Endothelial cell of umbilical vein (primary cell): ENCODE data around the gene COA5. TPM values are rescaled to one million over a fixed set of nuclear protein-coding genes. Genes with fewer than 3 reads are reported as not detected.
A peak's percentile ranks its signal among the peaks of the same experiment; 100 is the strongest.

Source experiments
- BruUV-seq: library from RNA; stranded (reverse); fragments of 400-500 nt; replicated peaks from 2 replicates; lab custom pipeline; 2021; lab: Mats Ljungman, UMichigan
- CTCF ChIA-PET: fragments of 300-600, 350-600 bp; sonication (Branson Sonifier 250); formaldehyde crosslinking; loops from one replicate; lab custom pipeline; 2021; ENCODE audit warnings: antibody characterized with exemption, inconsistent platforms; lab: Charles Lee
- POLR2A ChIA-PET: fragments of 300-600, 350-600 bp; sonication (Branson Sonifier 250); formaldehyde crosslinking; loops from one replicate; lab custom pipeline; 2021; ENCODE audit warnings: antibody characterized with exemption, inconsistent platforms; lab: Charles Lee
- DNase-seq: peaks from one replicate; pipeline ENCODE4 v3.0.0-alpha.2; 2011; ENCODE audit warnings: low read depth, low spot score
- FAIRE-seq: peaks from 2 replicates; lab custom pipeline; 2011; peaks lifted over from hg19 to GRCh38; lab: Jason Lieb, UNC
- H2AFZ ChIP-seq: 2 replicates; pipeline ENCODE4 v1.6.0; 2012; ENCODE audit warnings: low read depth, low read length, control low read depth, inconsistent platforms
- H3K27ac ChIP-seq: 2 replicates; pipeline ENCODE4 v1.5.1; 2011; ENCODE audit warnings: low read depth, mild to moderate bottlenecking, control low read depth, low read length, moderate library complexity; ENCODE audit not compliant: insufficient read depth
- H3K27me3 ChIP-seq, 2 experiments: 2 replicates each; pipeline versions ENCODE4 v1.6.0 to v1.6.1; 2011; ENCODE audit warnings: low read length in 2 of 2, mixed read lengths in 1 of 2; ENCODE audit not compliant: control insufficient read depth in 2 of 2, insufficient read depth in 2 of 2
- H3K36me3 ChIP-seq, 2 experiments: 2 replicates in 1 of 2; 3 replicates in 1 of 2; pipeline ENCODE4 v1.5.1; 2011; ENCODE audit warnings: low read length in 2 of 2, mild to moderate bottlenecking in 1 of 2, moderate library complexity in 1 of 2; ENCODE audit not compliant: control insufficient read depth in 2 of 2, insufficient read depth in 2 of 2; ENCODE audit errors: extremely low read depth in 1 of 2
- H3K4me1 ChIP-seq: 3 replicates; pipeline ENCODE4 v1.5.1; 2011; ENCODE audit warnings: mild to moderate bottlenecking, low read length; ENCODE audit not compliant: control insufficient read depth, insufficient read depth; ENCODE audit errors: extremely low read depth
- H3K4me2 ChIP-seq: 2 replicates; pipeline ENCODE4 v1.6.1; 2011; ENCODE audit warnings: low read length, control low read depth, mixed read lengths; ENCODE audit not compliant: insufficient read depth
- H3K4me3 ChIP-seq, 3 experiments: fragments of 200-600 bp in 1 of 3; sonication (generic), shearing (Covaris generic) in 1 of 3; replicated peaks in 1 of 3; 2 replicates each; pipeline ENCODE4 v1.5.1; 2011 to 2016; ENCODE audit warnings: control low read depth in 3 of 3, low read length in 3 of 3, mild to moderate bottlenecking in 2 of 3, inconsistent platforms in 1 of 3, low read depth in 1 of 3, moderate library complexity in 1 of 3; ENCODE audit not compliant: insufficient read depth in 1 of 3
- H3K79me2 ChIP-seq: 2 replicates; pipeline ENCODE4 v1.6.0; 2012; ENCODE audit warnings: low read length, inconsistent platforms; ENCODE audit not compliant: control insufficient read depth, insufficient read depth
- H3K9ac ChIP-seq: replicated peaks from 2 replicates; pipeline ENCODE3; 2011; ENCODE audit warnings: low read length, control low read depth; ENCODE audit not compliant: insufficient read depth; ENCODE audit errors: extremely low read depth
- H3K9me1 ChIP-seq: replicated peaks from 3 replicates; pipeline ENCODE4 v1.6.0; 2011; ENCODE audit warnings: mild to moderate bottlenecking, low read length; ENCODE audit not compliant: control insufficient read depth, insufficient read depth; ENCODE audit errors: extremely low read depth
- H3K9me3 ChIP-seq: replicated peaks from 2 replicates; pipeline ENCODE4 v1.5.1; 2012; ENCODE audit warnings: low read length, inconsistent platforms; ENCODE audit not compliant: control insufficient read depth, insufficient read depth
- H4K20me1 ChIP-seq: replicated peaks from 2 replicates; pipeline ENCODE3; 2011; ENCODE audit warnings: mild to moderate bottlenecking, low read length; ENCODE audit not compliant: control insufficient read depth, insufficient read depth; ENCODE audit errors: extremely low read depth
- EZH2 ChIP-seq: IDR thresholded peaks from 2 replicates; pipeline ENCODE4 v1.6.1; 2012; ENCODE audit warnings: borderline replicate concordance, low read depth, mild to moderate bottlenecking, moderate library complexity, low read length, inconsistent platforms; ENCODE audit not compliant: severe bottlenecking
- FOS ChIP-seq: IDR thresholded peaks from 2 replicates; pipeline ENCODE4 v1.6.1; 2011; ENCODE audit warnings: mild to moderate bottlenecking, low read length, moderate library complexity, borderline replicate concordance; ENCODE audit not compliant: insufficient read depth
- GATA2 ChIP-seq: IDR thresholded peaks from 2 replicates; pipeline ENCODE4 v1.7.0; 2011; ENCODE audit warnings: low read depth, mild to moderate bottlenecking, moderate library complexity, mixed read lengths, low read length; ENCODE audit not compliant: insufficient read length, insufficient read depth
- JUN ChIP-seq: IDR thresholded peaks from 2 replicates; pipeline ENCODE4 v1.6.1; 2011; ENCODE audit warnings: borderline replicate concordance, low read depth; ENCODE audit not compliant: insufficient read length, insufficient read depth
- MYC ChIP-seq: IDR thresholded peaks from one replicate; pipeline ENCODE4 v1.6.1; 2011; ENCODE audit warnings: mild to moderate bottlenecking, low read depth, low read length
- POLR2A ChIP-seq: IDR thresholded peaks from 2 replicates; pipeline ENCODE4 v1.6.1; 2012; ENCODE audit warnings: low read depth, mild to moderate bottlenecking, control low read depth, low read length
- POLR2AphosphoS5 ChIP-seq: IDR thresholded peaks from 2 replicates; pipeline ENCODE4 v1.6.1; 2012; ENCODE audit warnings: low read depth, mild to moderate bottlenecking, control low read depth, low read length, moderate library complexity; ENCODE audit not compliant: insufficient read depth
- dilution Hi-C: fragments of 300-500 bp; cut with MboI; formaldehyde crosslinking; loops from one replicate; pipeline ENCODE4 v1.15.0; 2019; ENCODE audit warnings: low sequenced_read_pairs; ENCODE audit not compliant: extremely low pct_ligation_motif_present
- intact Hi-C: fragments of 100-400 bp; cut with micrococcal nuclease; formaldehyde crosslinking; loops from one replicate; pipeline ENCODE4 v1.10.0; 2022
- polyA plus RNA-seq, 4 experiments: library from polyadenylated mRNA; depleted of rRNA in 3 of 4; stranded (reverse) in 3 of 4; unstranded in 1 of 4; fragments of >200 nt; gene quantifications; 2 replicates each; pipeline versions ENCODE4 v1.2.1 to v1.2.3, GENCODE V29; 2011 to 2012; ENCODE audit warnings: missing spikeins in 1 of 4
- total RNA-seq: library from RNA; stranded (reverse); gene quantifications from 2 replicates; pipeline ENCODE4 v1.2.3, GENCODE V29; 2021
- TF ChIP-seq, protein P1 (sequence below): IDR thresholded peaks from 2 replicates; pipeline ENCODE4 v1.6.1; 2011; ENCODE audit not compliant: insufficient read depth, insufficient read length
- TF ChIP-seq, protein P2 (sequence below), 2 donors: IDR thresholded peaks; 1 replicate in 1 of 2; 2 replicates in 1 of 2; pipeline ENCODE4 v1.5.1; 2011; ENCODE audit warnings: low read length in 2 of 2, mild to moderate bottlenecking in 2 of 2, moderate library complexity in 2 of 2, control low read depth in 1 of 2, inconsistent platforms in 1 of 2, low read depth in 1 of 2; ENCODE audit not compliant: insufficient read depth in 1 of 2; ENCODE audit errors: extremely low read depth in 1 of 2

Gene COA5
- total and polyA plus RNA-seq, 2 donors (not counting 3 experiments of a cell fraction or from before 2014, with no cell fraction given): 16.5 to 17.7 TPM

DNA sequence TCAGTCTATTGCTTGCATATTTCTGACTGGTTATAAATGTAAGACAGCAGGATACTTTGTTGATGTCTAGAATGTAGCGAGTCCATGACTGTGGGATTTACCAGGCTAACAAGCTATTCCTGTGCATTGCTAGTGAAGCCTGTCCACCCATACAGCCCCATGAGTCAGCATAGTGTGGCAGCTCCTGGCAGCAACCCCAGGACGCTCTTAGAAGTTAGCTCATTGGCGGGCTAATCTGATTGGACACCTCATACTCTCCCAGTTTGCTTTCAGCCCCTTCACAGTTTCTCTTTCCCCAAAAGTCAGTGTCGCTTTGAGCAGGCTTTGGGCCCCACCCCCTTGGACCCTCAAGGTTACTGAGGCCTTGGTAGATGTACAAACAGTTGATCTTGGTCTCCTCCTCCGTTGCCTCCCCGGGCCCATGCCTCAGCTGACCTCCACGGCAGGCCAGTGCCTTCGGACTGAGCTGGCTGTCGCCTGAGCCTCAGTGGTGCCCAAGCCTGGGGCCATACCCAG lies 48.0 kb downstream of the COA5 start:
- CTCF ChIA-PET: interaction anchor here (0.8 to 2.2 kb wide), 7 partner anchors 9 to 147 kb away, joined by 3 to 22 read pairs (median 5); no protein-coding TSS in a partner anchor
- Histone ChIP-seq H2AFZ (no peak overlapping the region), H3K4me2 (no peak overlapping the region), H4K20me1 (no peaks in the 10 kb centered on the region), H3K9me1 (no peaks in the 10 kb centered on the region), H3K4me3 (no peak overlapping the region), H3K9ac (no peak overlapping the region), H3K4me1 (no peaks in the 10 kb centered on the region), H3K36me3 (peaks cover 2 to 26% of the 10 kb centered on the region in 2 experiments), H3K79me2 (no peaks in the 10 kb centered on the region), H3K27ac (no peak overlapping the region), H3K9me3 (no peaks in the 10 kb centered on the region), H3K27me3 (no peaks in the 10 kb centered on the region)
- peak; percentile 75 for FAIRE-seq
- TF ChIP-seq JUN (no peak), EZH2 (no peak), GATA2 (no peak), POLR2AphosphoS5 (no peak), FOS (no peak), POLR2A (no peak), MYC (no peak)
- TF ChIP-seq, protein P1, sequence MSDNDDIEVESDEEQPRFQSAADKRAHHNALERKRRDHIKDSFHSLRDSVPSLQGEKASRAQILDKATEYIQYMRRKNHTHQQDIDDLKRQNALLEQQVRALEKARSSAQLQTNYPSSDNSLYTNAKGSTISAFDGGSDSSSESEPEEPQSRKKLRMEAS: no peak
- TF ChIP-seq, protein P2, sequence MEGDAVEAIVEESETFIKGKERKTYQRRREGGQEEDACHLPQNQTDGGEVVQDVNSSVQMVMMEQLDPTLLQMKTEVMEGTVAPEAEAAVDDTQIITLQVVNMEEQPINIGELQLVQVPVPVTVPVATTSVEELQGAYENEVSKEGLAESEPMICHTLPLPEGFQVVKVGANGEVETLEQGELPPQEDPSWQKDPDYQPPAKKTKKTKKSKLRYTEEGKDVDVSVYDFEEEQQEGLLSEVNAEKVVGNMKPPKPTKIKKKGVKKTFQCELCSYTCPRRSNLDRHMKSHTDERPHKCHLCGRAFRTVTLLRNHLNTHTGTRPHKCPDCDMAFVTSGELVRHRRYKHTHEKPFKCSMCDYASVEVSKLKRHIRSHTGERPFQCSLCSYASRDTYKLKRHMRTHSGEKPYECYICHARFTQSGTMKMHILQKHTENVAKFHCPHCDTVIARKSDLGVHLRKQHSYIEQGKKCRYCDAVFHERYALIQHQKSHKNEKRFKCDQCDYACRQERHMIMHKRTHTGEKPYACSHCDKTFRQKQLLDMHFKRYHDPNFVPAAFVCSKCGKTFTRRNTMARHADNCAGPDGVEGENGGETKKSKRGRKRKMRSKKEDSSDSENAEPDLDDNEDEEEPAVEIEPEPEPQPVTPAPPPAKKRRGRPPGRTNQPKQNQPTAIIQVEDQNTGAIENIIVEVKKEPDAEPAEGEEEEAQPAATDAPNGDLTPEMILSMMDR (IDR thresholded peaks at IDR 0.05; ENCODE audit: extremely low read depth in 1 of 2, insufficient read depth in 1 of 2, low read depth in 1 of 2, low read length in 2 of 2): no peak
- intact Hi-C loops: no loop called here
- POLR2A ChIA-PET: no interaction called here
- no TSS peak for BruUV-seq
- DNase-seq: peak; percentile 2
- dilution Hi-C loops: no loop called here
